Measurements from ENCODE around the gene KRT15. TPM values are rescaled to one million over a fixed set of nuclear protein-coding genes. Genes with fewer than 3 reads are reported as not detected.

Gene KRT15
- total and polyA plus RNA-seq, 2 donors (not counting 1 experiment from before 2014, with no cell fraction given): not detected

GRCh38 chr17:41516830-41517283 lies 1.8 kb downstream of the KRT15 start:
- DNase-seq (no peak), ATAC-seq (ENCODE audit: low read depth) (no peak)
- H3K4me3 ChIP-seq (ENCODE audit: control extremely low read depth in 1 of 5, extremely low read depth in 1 of 5, insufficient read depth in 1 of 5, low read depth in 2 of 5, low read length in 4 of 5): no peak overlapping the region
- no peaks in the 10 kb centered on the region for H3K9me3 Mint-ChIP-seq (ENCODE audit: insufficient read depth)
- no peaks in the 10 kb centered on the region for H3K4me1 ChIP-seq (ENCODE audit: control insufficient read depth in 2 of 2, insufficient read depth in 2 of 2, low read length in 2 of 2)
- peaks cover 35% of the 10 kb centered on the region for H3K27me3 Mint-ChIP-seq
- no peaks in the 10 kb centered on the region for H3K4me1 Mint-ChIP-seq
- H4K20me1 ChIP-seq (ENCODE audit: control insufficient read depth, insufficient read depth, low read length, poor library complexity, severe bottlenecking): no peaks in the 10 kb centered on the region
- 95% methylated on average over 13 of the region's 14 CpGs for WGBS (ENCODE audit: insufficient coverage)
- intact Hi-C loops (cut with micrococcal nuclease): no loop called here
- H3K79me2 ChIP-seq (ENCODE audit: control insufficient read depth, insufficient read depth, low read length): no peaks in the 10 kb centered on the region
- H2AFZ ChIP-seq (ENCODE audit: insufficient read depth, low read depth, low read length, poor library complexity, severe bottlenecking): no peak overlapping the region
- CTCF ChIA-PET: no interaction called here
- TF ChIP-seq EZH2 (IDR thresholded peaks at IDR 0.05; ENCODE audit: borderline replicate concordance, insufficient read depth, low read depth, low read length, poor library complexity, severe bottlenecking): no peak
- TF ChIP-seq CTCF (IDR thresholded peaks at IDR 0.05): no peak
- no peak overlapping the region for H3K27ac Mint-ChIP-seq
- POLR2A ChIA-PET: no interaction called here
- H3K4me3 Mint-ChIP-seq: no peak overlapping the region
- H3K9ac ChIP-seq (ENCODE audit: low read length): no peak overlapping the region
- H3K4me2 ChIP-seq (replicated peaks; ENCODE audit: low read depth, low read length, poor library complexity, severe bottlenecking): no peak overlapping the region
- H3K36me3 ChIP-seq (replicated peaks in 1 of 2; ENCODE audit: control extremely low read depth in 1 of 2, control insufficient read depth in 1 of 2, extremely low read depth in 1 of 2, insufficient read depth in 2 of 2, low read length in 1 of 2): no peaks in the 10 kb centered on the region
- H3K27ac ChIP-seq (ENCODE audit: low read length in 2 of 2): no peak overlapping the region
- no peaks in the 10 kb centered on the region for H3K9me3 ChIP-seq (ENCODE audit: control extremely low read depth in 1 of 3, control insufficient read depth in 2 of 3, insufficient read depth in 1 of 3, low read length in 2 of 3)
- H3K27me3 ChIP-seq (replicated peaks in 1 of 4; ENCODE audit: control extremely low read depth in 1 of 4, control insufficient read depth in 3 of 4, insufficient read depth in 4 of 4, low read length in 3 of 4): peaks cover 0 to 2% (median 0%) of the 10 kb centered on the region in 4 experiments

GRCh38 chr17:41516147-41516829 lies 2.4 kb downstream of the KRT15 start:
- Histone ChIP-seq H3K4me2 (replicated peaks; ENCODE audit: low read depth, low read length, poor library complexity, severe bottlenecking) (no peak overlapping the region), H2AFZ (ENCODE audit: insufficient read depth, low read depth, low read length, poor library complexity, severe bottlenecking) (no peak overlapping the region), H3K9ac (ENCODE audit: low read length) (no peak overlapping the region), H3K36me3 (replicated peaks in 1 of 2; ENCODE audit: control extremely low read depth in 1 of 2, control insufficient read depth in 1 of 2, extremely low read depth in 1 of 2, insufficient read depth in 2 of 2, low read length in 1 of 2) (no peaks in the 10 kb centered on the region), H3K9me3 (ENCODE audit: control extremely low read depth in 1 of 3, control insufficient read depth in 2 of 3, insufficient read depth in 1 of 3, low read length in 2 of 3) (no peaks in the 10 kb centered on the region), H3K4me1 (ENCODE audit: control insufficient read depth in 2 of 2, insufficient read depth in 2 of 2, low read length in 2 of 2) (no peaks in the 10 kb centered on the region), H4K20me1 (ENCODE audit: control insufficient read depth, insufficient read depth, low read length, poor library complexity, severe bottlenecking) (no peaks in the 10 kb centered on the region), H3K4me3 (ENCODE audit: control extremely low read depth in 1 of 5, extremely low read depth in 1 of 5, insufficient read depth in 1 of 5, low read depth in 2 of 5, low read length in 4 of 5) (no peak overlapping the region), H3K79me2 (ENCODE audit: control insufficient read depth, insufficient read depth, low read length) (no peaks in the 10 kb centered on the region), H3K27me3 (replicated peaks in 1 of 4; ENCODE audit: control extremely low read depth in 1 of 4, control insufficient read depth in 3 of 4, insufficient read depth in 4 of 4, low read length in 3 of 4) (peaks cover 0 to 2% (median 0%) of the 10 kb centered on the region in 4 experiments), H3K27ac (ENCODE audit: low read length in 2 of 2) (no peak overlapping the region)
- Mint-ChIP-seq H3K4me3 (no peak overlapping the region), H3K27ac (no peak overlapping the region), H3K4me1 (no peaks in the 10 kb centered on the region), H3K27me3 (peaks cover 38% of the 10 kb centered on the region), H3K9me3 (ENCODE audit: insufficient read depth) (no peaks in the 10 kb centered on the region)
- CTCF ChIA-PET: no interaction called here
- intact Hi-C loops (cut with micrococcal nuclease): no loop called here
- POLR2A ChIA-PET: no interaction called here
- WGBS (ENCODE audit: insufficient coverage): 83% methylated on average over 13 of the region's 14 CpGs
- TF ChIP-seq CTCF (IDR thresholded peaks at IDR 0.05): no peak
- no peak for TF ChIP-seq EZH2 (IDR thresholded peaks at IDR 0.05; ENCODE audit: borderline replicate concordance, insufficient read depth, low read depth, low read length, poor library complexity, severe bottlenecking)
- DNase-seq (no peak), ATAC-seq (ENCODE audit: low read depth) (no peak)

Data from B cell (primary cell).